ENCODE data around the gene ZNF678. TPM values are rescaled to one million over a fixed set of nuclear protein-coding genes. Genes with fewer than 3 reads are reported as not detected.
"Not testable (repeated sequence)": the region's sequence is repeated elsewhere in the genome, so short reads cannot be mapped to it uniquely, and the experiment has no call there.

Gene ZNF678
- total RNA-seq, 2 donors from 2014 or later, result 2.7 to 3.3 TPM

- no peaks in the 10 kb centered on the region for H3K4me1 ChIP-seq
- H3K27ac ChIP-seq, result no peak overlapping the region
- H3K27me3 ChIP-seq, result no peaks in the 10 kb centered on the region
- H3K4me3 ChIP-seq, result no peak overlapping the region
- no peak for DNase-seq (ENCODE audit: low spot score)
- TF ChIP-seq CTCF (IDR thresholded peaks at IDR 0.05), result no peak
- H3K9me3 ChIP-seq, result peaks cover 0 to 41% of the 10 kb centered on the region in 2 donors
- H3K36me3 ChIP-seq, result no peaks in the 10 kb centered on the region
Observed at GRCh38 chr1:227685807-227686206, 122.5 kb downstream of the ZNF678 start.

- DNase-seq (ENCODE audit: low spot score), result no peak
- Histone ChIP-seq H3K27ac (no peak overlapping the region), H3K9me3 (peaks cover 0 to 45% of the 10 kb centered on the region in 2 donors), H3K4me1 (no peaks in the 10 kb centered on the region), H3K36me3 (no peaks in the 10 kb centered on the region), H3K27me3 (no peaks in the 10 kb centered on the region), H3K4me3 (no peak overlapping the region)
- no peak for TF ChIP-seq CTCF (IDR thresholded peaks at IDR 0.05)
Observed at GRCh38 chr1:227697321-227697864, 134.0 kb downstream of the ZNF678 start.

GRCh38 chr1:227701631-227702030, 138.3 kb downstream of the ZNF678 start:
- DNase-seq (ENCODE audit: low spot score); H3K4me1 ChIP-seq; H3K36me3 ChIP-seq; H3K27ac ChIP-seq; H3K4me3 ChIP-seq; H3K27me3 ChIP-seq: not testable (repeated sequence)
- peaks cover 0 to 33% of the 10 kb centered on the region in 2 donors for H3K9me3 ChIP-seq

GRCh38 chr1:227707846-227708245, 144.5 kb downstream of the ZNF678 start:
- no peak for DNase-seq (ENCODE audit: low spot score)
- no peak overlapping the region for H3K27ac ChIP-seq
- no peaks in the 10 kb centered on the region for H3K27me3 ChIP-seq
- no peak overlapping the region for H3K4me3 ChIP-seq
- no peaks in the 10 kb centered on the region for H3K4me1 ChIP-seq
- H3K9me3 ChIP-seq, result peaks cover 0 to 12% of the 10 kb centered on the region in 2 donors
- no peak for TF ChIP-seq CTCF (IDR thresholded peaks at IDR 0.05)
- H3K36me3 ChIP-seq, result no peaks in the 10 kb centered on the region

- H3K36me3 ChIP-seq, result no peaks in the 10 kb centered on the region
- no peak for DNase-seq (ENCODE audit: low spot score)
- H3K4me1 ChIP-seq, result no peaks in the 10 kb centered on the region
- no peak for TF ChIP-seq CTCF (IDR thresholded peaks at IDR 0.05)
- peaks cover 0 to 3% of the 10 kb centered on the region in 2 donors for H3K9me3 ChIP-seq
- no peak overlapping the region for H3K4me3 ChIP-seq
- H3K27me3 ChIP-seq, result no peaks in the 10 kb centered on the region
- H3K27ac ChIP-seq, result no peak overlapping the region
Observed at GRCh38 chr1:227709451-227709850, 146.1 kb downstream of the ZNF678 start.

GRCh38 chr1:227710474-227710873, 147.1 kb downstream of the ZNF678 start:
- not testable (repeated sequence) for H3K36me3 ChIP-seq; H3K27me3 ChIP-seq; DNase-seq (ENCODE audit: low spot score); H3K4me3 ChIP-seq; H3K4me1 ChIP-seq; H3K27ac ChIP-seq
- H3K9me3 ChIP-seq, result peaks cover 0 to 11% of the 10 kb centered on the region in 2 donors

GRCh38 chr1:227712648-227713047, 149.3 kb downstream of the ZNF678 start:
- H3K4me1 ChIP-seq, result no peaks in the 10 kb centered on the region
- no peaks in the 10 kb centered on the region for H3K27me3 ChIP-seq
- TF ChIP-seq CTCF (IDR thresholded peaks at IDR 0.05), result no peak
- H3K36me3 ChIP-seq, result no peaks in the 10 kb centered on the region
- no peak overlapping the region for H3K4me3 ChIP-seq
- no peak overlapping the region for H3K27ac ChIP-seq
- no peak for DNase-seq (ENCODE audit: low spot score)
- peaks cover 0 to 24% of the 10 kb centered on the region in 2 donors for H3K9me3 ChIP-seq
